A172 (cell line): Measurements from ENCODE around the gene USP54. TPM values are rescaled to one million over a fixed set of nuclear protein-coding genes. Genes with fewer than 3 reads are reported as not detected.
"Not testable (repeated sequence)": the region's sequence is repeated elsewhere in the genome, so short reads cannot be mapped to it uniquely, and the experiment has no call there.

Experiments
- DNase-seq: peaks from one replicate; pipeline ENCODE4 v3.0.0-alpha.2; 2015; ENCODE audit warnings: low spot score
- total RNA-seq: library from RNA; depleted of rRNA; stranded (reverse); fragments of >200 nt; shearing (Covaris generic); gene quantifications from 2 replicates; pipeline ENCODE4 v1.2.3, GENCODE V29; 2014

The USP54 gene
- total RNA-seq, 1 experiment from 2014 or later: 32.3 TPM

DNA sequence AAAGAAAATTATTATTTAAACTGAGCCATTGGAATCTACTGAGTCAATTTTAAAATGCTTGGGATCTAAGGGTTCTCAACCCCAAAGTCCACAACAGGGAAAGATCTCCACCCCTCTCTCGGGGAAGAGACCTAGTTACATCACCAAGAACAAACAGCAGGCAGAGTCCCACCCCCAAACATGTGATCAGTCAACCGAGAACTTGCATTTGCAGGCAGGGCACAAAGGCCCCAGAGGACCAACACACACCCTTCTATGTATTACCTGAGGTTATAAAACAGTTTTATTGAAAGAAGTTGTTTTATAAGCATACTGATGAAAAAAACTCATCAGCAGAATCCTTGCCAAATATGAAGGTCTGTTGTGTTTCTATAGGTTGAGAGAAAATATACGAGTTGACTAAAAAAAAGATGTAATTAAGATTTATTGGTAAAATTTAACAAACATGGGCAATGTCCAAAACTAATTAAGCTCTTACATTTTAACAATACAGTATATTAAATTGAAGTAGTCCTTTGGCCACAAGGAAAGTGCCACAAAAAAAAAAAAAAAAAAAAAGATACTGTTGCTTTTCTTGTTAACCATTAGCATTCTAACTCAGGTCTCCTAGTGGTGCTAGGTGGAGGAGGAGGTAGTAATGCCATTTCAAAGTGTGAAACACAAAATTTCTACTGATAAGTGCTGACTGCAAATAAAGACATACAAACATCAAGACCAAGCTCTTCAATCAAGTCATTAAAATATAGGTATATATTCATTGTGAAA lies 975 bp upstream of the USP54 start:
- DNase-seq: peak; percentile 80

DNA sequence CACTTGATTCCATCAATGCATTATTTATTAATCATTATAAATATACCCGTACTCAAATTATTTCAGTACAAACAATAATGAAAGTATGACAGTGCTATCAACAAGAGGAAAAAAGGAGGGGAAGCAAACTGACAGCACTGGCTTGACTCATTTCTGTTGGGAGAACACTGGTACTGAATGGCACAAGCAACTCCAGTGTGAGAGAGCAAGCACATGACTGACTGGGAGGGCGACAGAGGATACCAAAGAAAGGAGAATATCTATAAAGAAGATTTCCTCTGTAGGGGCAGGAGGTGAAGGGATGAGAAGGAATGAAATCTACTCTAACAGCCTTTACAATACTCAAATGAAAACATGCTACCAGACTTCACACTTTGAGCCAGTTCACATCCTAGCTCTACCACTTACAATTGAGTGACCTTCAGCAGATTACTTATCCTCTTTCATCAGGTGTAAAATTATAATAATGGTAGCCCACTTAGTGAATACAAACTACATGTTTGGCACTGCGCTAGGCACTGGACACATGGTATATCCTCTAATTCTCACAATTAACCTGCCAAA lies 1.5 kb downstream of the USP54 start:
- peak; percentile 52 for DNase-seq

DNA sequence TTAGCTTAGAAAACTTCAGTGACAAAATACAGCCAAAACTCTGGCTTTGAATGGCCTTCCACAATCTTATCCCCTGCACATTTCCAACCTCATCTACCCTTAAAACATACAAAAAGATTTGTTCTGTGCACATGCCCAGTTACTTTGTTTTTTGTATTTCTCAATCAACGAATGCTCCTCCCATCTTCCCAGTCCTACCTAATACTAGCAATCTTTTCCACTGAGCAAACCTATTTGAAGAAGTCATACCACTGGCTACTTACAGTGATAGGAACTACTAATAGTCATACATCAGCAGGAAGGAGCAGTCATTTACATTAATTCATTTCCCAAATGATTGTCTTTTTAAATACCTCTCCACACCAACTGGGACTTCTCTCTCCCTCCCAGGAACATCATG lies 2.5 kb downstream of the USP54 start:
- DNase-seq: no peak

DNA sequence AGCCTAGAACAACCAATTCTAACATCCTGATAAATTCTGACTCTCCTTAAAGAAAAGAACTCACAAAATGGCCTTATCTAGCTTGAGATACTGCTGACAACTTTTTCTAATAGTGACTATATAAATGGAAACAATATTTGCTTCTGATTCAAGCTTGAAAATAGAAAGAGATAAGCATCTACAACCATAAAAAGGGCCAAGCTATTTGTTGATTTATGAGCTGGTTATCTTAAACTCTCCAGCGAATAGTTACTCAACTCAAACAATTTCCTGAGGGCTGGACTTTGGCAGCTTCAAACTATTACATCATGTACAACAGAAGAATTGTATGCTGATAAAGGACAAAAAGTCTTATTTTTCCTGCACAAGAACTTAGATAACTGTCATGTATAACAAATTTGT lies 4.6 kb downstream of the USP54 start:
- peak; percentile 74 for DNase-seq

DNA sequence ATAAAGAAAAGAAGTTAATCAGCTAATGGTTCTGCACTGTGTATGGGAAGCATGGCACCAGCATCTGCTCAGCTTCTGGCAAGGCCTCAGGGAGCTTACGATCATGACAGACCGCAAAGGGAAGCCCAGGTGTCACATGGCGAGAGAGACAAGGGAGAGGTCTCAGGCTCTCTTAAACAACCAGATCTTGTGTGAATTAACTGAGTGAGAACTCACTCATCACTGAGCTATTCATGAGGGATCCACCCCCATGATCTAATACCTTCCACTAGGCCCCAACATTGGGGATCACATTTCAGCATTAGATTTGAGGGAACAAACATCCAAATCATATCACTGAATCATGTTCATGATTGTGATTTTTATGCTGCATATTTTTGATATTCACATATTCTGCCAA lies 5.8 kb downstream of the USP54 start:
- DNase-seq: no peak

DNA sequence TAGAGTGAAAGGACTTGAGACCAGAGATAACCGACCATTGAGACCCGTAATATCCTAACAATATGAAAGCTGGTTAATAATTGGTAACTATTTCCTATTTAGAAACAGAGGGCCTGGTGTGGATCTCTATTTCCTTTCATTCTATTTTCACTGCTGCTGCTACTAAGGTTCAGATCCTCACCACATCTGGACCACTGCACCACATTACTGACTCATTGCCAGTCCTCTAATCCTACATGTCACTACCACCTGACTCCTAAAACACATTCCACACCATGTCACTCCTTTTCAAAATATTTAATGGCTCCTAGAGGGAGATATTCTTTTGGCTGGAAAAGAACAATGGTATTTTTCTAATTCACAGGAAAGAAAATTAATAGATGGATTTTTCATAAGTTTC lies 6.4 kb downstream of the USP54 start:
- peak; percentile 76 for DNase-seq

DNA sequence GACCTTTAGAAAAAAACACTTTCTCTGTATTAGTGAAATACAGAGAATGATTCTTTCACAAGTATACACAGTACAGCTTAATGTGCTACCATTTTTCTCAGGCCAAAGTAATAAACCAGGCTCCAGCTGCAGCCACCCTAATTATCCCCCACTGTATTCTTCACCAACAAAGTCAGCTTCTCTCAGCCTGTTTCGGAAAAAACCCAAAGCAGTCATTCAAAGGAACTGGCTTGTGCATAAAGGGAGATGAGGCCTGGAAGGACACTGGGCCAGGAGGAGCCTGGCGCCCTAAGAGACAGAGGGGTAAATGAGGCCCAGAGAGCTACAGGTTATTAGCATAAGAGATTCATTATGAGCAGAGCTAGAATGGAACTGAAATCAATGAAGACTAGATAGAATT lies 9.2 kb downstream of the USP54 start:
- no peak for DNase-seq

DNA sequence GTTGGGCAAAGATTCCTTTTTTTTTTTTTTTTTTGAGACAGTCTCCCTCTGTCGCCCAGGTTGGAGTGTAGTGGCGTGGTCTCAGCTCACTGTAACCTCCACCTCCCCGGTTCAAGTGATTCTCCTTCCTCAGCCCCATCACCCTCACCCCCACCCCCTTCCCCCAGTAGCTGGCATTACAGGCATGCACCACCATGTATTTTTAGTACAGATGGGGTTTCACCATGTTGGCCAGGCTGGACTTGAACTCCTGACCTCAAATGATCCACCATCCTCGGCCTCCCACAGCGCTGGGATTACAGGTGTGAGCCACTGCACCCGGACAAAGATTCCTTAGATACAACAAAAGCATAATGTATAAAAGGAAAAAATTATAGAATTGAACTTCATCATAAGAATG lies 12.2 kb downstream of the USP54 start:
- DNase-seq: not testable (repeated sequence)

DNA sequence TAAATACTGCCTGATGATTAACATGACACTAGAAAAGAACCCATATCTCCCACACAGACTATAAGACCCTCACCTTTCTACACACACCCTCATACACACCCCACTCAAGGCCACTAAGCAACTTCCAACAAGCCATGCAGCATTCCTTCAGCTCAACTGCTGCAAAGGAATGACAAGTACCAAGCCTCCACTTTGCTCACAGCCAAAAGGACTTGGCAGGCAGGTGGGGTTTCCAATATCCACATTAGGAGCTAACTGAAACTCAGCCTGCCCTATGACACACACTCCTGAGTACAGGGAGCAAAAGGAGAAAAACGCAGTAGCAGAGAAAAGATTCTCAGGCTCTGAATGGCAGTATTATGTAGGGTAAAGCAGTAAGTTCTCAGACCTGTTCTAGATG lies 13.4 kb downstream of the USP54 start:
- no peak for DNase-seq

DNA sequence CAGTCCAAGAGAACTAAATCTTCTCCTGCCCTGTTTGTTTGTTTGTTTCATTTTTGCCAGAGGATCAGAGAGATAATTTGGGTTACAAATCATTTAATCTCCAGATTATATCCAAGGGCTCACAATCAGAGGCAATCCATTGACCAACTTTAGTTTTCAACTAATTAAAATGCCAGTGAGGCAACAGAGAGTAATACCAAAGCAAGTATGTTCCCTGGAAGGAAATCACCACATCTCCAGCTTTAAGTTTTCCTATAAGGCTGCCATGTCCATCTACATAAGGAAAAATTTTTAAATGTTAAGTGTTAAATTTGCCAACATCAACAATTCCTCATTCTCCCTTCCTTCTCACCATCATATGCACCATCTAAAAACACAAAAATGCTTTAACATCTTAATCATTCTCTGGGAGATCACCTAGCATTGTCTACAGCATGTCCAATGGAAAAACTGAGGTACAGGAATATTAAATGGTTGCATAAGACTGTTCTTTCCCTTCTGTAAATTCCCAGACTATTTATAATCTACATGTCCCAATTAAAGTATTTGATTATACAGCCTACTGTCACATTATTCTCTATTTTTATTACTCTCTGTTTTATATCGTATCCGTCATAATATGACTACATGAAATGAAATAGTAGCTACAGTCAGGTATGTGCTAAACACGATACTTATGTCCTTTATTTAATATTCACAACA lies 14.1 kb downstream of the USP54 start:
- DNase-seq: no peak

DNA sequence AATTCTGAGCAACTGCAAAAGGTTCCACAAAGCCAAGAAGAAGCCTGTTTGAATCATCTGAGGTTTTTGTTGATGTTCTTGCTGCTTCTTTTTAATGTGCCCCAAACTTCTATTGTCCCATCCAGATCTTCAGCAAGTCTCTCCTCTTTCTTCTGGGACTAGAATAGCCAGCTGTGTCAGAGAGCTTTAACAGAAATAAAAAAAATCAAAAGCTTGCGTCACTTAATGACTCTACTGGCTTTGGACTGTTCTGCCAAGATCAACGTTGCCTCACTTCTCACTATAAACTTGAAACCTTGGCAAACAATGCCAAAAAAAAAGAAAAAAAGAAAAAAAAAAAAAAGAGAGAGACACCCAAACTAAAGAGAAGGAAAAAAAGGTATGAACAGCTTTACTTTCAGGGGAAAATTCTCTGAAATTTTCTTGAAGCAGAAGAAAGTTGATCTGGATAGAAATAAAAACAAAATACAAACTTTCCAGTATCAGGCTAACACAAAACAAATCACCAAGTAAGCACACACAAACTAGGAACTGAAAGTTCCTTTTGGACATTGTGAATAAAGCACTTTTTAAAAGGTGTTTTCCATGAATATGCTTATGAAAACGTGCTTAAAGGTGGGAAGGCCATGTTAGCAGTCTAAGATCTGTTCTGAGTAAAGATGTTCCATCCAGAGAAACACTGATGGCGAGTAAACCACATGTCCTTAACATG lies 14.8 kb downstream of the USP54 start:
- no peak for DNase-seq

DNA sequence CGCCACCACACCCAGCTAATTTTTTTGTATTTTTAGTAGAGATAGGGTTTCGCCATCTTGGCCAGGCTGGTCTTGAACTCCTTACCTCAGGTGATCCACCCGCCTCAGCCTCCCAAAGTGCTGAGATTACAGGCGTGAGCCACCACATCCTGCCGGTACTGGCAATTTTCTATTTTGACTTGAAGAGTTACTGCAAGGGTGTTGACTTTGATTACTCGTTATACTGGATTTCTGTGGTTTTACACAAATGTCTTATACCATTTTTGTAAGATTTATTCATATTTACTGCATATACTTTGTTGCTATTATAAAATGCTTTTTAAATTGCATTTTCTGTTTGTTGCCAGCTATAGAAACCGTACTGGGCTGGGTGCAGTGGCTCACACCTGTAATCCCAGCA lies 24.1 kb downstream of the USP54 start:
- not testable (repeated sequence) for DNase-seq

DNA sequence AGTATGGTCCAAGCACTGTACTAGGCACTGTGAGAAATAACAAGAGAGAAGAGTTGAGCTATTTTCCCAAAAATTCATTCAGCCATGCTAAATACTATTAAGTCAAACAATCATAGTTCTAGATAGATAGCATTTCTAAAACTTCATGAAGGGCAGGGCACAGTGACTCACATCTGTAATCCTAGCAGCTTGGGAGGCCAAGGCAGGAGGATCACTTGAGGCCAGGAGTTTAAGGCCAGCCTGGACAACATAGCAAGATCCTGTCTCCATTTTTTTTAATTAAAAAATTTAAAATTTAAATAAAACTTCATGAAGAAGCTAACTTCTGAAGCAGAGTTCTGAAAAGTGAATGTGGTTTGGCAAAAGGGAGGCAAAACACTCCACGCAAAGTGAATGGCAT lies 29.9 kb downstream of the USP54 start:
- DNase-seq: no peak

DNA sequence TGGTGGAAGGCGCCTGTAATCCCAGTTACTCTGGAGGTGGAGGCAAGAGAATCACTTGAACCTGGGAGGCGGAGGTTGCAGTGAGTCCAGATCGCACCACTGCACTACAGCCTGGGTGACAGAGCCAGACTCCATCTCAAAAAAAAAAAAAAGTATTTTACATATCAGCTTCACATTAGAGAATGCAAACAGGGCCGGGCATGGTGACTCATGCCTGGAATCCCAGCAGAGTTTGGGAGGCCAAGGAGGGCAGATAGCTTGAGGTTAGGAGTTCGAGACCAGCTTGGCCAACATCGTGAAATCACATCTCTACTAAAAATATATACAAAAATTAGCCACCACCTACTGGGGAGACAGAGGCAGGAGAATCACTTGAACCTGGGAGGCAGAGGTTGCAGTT lies 31.6 kb downstream of the USP54 start:
- peak; percentile 35 for DNase-seq

DNA sequence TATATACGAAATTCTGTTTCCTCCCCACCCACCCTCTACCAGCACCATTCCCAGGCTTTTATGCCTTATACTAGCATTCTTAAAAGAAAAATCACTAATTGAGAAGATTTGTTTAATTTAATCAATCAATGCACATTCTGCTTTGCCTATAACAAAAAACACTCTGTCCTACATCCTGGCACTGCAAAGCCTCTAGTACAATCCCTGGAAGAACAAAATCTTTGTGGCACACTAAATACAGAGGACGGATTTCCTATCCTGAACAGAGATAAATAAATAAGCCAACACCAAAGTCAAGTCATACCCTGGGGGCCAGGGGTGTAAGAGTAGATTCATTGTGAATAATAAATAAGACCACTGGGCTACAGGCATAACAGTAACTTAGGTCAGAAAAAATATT lies 34.3 kb downstream of the USP54 start:
- DNase-seq: no peak

DNA sequence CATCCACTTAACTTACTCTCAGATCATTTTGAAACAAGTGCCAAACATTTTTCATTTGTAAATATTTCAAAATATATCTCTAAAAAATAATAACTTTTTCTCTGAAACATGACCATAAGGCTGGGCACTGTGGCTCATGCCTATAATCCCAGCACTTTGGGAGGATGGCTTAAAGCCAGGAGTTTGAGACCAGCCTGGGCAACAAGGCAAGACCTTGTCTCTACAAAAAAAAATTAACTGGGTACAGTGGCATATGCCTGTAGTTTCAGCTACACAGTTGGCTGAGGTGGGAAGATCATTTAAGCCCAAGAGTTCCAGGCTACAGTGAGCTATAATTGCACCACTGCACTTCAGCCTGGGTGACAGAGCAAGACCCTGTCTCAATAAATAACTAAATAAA lies 36.4 kb downstream of the USP54 start:
- no peak for DNase-seq

DNA sequence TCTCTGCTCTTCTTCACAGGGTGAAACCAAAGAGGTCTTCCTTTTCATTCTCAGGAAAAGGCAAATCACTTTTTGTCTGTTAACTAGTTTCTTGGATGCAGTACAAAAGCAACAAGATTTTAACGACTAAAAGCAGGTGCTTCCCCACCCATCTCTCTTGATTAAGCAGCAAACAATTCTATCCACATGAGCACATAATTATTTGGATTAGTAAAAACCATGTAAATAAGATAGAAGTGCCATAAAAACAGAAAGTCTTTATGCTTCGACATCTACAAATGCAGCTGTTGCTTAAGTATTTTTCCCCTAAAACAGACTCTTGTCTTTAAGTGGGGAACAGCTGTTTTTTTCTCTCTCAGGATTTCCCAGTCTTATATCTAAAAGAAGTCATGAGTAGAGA lies 37.4 kb downstream of the USP54 start:
- DNase-seq: no peak

DNA sequence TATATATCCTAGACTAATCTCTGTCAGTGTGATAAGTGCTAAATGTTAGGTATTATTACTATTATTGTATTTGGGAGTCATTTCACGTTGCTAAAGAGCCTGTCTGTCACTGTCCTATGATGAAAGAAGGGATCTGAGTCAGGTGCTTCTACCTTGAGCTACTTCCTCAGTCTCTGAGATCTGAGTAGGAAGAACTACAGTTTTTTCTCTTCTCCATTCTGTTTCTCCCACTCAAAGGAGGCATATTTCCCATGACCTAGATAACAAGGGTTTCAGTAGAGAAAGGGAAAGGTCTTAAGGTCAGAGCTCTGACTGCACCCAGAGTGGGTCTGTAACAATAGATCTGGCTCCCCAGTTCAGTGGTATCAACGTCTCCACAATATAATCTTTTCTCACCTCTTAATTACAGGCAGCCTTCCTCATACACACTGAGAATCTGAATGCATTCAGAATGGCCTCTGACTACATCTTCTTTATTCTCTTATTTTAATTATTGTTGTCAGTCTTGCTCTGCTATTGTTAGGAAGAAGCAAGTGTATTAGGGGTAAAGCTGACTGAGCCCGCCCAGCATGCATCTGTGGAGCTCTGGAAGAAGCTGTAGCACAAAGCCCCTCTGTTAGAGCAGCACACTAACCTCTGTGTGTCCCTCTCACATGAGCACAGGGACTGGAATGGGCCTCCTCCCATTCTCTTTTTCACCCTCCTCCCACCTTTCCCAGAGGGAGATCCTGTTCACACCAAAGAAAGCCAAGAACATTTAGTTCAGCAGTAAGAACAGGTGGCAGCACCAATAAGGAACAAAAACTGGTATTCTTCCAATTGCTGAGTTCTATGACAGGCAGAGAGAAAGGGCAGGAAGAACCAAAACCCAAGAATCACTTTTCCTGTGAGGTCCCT lies 38.1 kb downstream of the USP54 start:
- DNase-seq: no peak

DNA sequence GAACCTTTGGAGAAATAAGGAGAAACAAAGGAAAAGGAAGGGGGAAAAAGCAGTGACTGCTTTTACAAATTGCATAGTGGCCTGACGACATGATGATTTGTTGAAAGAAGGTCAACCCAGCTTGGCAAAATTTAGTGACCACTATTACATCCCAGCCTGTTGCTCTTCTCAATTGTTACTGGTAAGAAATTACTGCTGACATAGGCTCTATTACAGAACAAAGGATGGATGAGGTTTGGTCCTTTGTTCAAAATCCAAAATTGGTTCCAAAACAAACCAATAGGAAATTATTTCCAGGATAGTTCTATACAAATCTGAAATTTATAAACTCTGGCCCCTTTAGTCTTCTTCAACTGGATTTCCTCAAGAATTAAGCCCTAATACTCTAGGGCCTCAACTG lies 39.6 kb downstream of the USP54 start:
- no peak for DNase-seq

DNA sequence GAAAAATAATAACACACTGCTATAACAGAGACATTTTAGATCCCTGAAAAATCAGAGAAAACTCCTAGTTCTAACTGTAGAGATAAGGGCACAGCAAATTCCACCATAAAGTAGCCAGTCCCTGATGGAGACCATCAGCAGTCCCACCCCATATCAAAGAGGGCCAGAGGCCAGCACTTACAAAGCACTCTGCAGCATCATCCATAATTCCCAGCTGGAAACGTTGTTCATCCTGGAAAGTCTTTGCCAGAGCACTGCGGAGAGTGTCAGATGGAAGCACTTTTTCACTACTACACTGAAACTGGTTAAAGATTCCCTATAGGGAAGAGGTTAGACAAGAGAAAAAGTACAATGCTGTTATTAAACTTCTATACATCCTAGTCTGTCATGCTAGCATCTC lies 45.8 kb downstream of the USP54 start:
- no peak for DNase-seq

DNA sequence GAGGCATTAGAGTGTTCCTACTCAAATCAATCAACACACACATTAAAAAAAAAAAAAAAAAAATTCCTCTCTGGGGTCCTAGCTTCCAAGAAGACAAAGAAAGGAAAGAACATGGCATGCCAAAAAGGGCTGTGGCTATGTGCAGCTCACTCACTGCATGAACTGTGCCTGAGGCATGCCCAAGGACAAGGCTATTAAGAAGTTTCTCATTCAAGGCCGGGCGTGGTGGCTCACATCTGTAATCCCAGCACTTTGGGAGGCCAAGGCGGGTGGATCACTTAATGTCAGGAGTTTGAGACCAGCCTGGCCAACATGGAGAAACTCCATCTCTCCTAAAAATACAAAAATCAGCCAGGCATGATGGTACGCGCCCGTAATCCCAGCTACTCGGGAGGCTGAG lies 53.4 kb downstream of the USP54 start:
- no peak for DNase-seq

DNA sequence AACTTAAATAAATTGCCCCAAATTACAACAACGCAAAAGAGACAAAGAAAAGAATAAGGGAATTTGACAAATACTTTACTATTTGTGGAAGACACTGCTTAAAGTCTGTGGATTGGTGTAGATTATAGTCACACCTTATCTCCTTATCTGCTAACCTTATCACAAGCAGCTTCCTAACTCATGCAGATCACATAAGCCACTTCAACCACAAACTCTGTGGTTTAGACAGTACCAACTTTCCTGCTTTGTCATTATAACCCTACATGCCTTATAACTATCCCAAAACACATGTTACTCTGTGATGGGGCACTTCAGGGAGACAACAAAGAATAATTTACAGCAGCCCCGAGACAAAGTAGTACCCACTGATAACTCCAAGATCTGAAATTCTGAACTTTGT lies 53.9 kb downstream of the USP54 start:
- no peak for DNase-seq
